GM12878 (cell line): Measurements from ENCODE around the gene PPP1R3G.

ENCODE experiments used
- BMI1 ChIP-seq: fragments of 450-650 bp; IDR thresholded peaks from 2 replicates; pipeline ENCODE4 v1.6.1; 2016; ENCODE audit warnings: mild to moderate bottlenecking, moderate library complexity, borderline replicate concordance
- CBFB ChIP-seq: IDR thresholded peaks from 2 replicates; pipeline ENCODE4 v1.6.1; 2016; ENCODE audit warnings: antibody characterized with exemption, low read depth
- CREB1 ChIP-seq: IDR thresholded peaks from 2 replicates; pipeline ENCODE4 v1.6.1; 2012; ENCODE audit warnings: low read depth, mild to moderate bottlenecking, inconsistent platforms
- EP300 ChIP-seq, 2 experiments: fragments of 150-350 bp in 1 of 2; IDR thresholded peaks; 2 replicates each; pipeline ENCODE4 v1.6.1; 2011 to 2012; ENCODE audit warnings: low read depth in 2 of 2, low read length in 2 of 2, borderline replicate concordance in 1 of 2, improper control_type of control experiment in 1 of 2, inconsistent platforms in 1 of 2; ENCODE audit not compliant: control insufficient read depth in 1 of 2
- GABPA ChIP-seq: IDR thresholded peaks from 2 replicates; pipeline ENCODE4 v1.6.1; 2014; ENCODE audit warnings: antibody characterized with exemption, low read depth, mild to moderate bottlenecking, inconsistent platforms
- TCF7 ChIP-seq: IDR thresholded peaks from 2 replicates; pipeline ENCODE4 v1.6.1; 2014; ENCODE audit warnings: antibody characterized with exemption, borderline replicate concordance

DNA sequence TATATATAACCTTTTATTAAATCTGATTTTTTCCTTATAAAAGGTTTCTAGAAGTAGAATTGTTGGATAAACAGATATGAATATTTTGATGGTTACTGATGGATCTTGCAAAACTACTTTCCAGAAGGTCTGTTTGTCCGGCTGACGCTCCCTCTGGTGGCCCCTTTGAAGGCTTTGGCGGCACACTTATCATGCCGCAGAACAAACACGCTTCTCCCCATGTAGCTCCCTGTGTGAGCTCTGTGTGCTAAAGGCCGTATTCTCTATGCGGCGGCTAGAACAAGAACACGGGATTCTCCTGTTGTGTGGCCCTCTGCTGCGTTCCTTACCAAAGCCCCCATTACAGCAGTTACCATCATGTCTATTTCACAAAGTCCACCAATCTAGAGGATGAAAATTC is 30.0 kb downstream of the PPP1R3G start:
- no peak for TF ChIP-seq GABPA
- no peak for TF ChIP-seq CREB1
- no peak for TF ChIP-seq TCF7
- no peak for TF ChIP-seq BMI1
- TF ChIP-seq EP300 (IDR thresholded peaks at IDR 0.05; ENCODE audit: borderline replicate concordance in 1 of 2, control insufficient read depth in 1 of 2, low read depth in 2 of 2, low read length in 2 of 2), result no peak
- no peak for TF ChIP-seq CBFB
